ENCODE measurements around the gene CYB5D1. TPM values are rescaled to one million over a fixed set of nuclear protein-coding genes. Genes with fewer than 3 reads are reported as not detected.

CYB5D1 gene
- total and polyA plus RNA-seq, 2 of the 8 experiments (the other 6 are each of a cell fraction or from before 2014, with no cell fraction given), result 11.0 to 18.0 TPM

GRCh38 chr17:7839876-7840261, 17.9 kb upstream of the CYB5D1 start (continued):
- TF ChIP-seq NANOG (IDR thresholded peaks at IDR 0.05; ENCODE audit: insufficient read depth, low read depth, low read length, poor library complexity, severe bottlenecking), result no peak

Measured in H1 (cell line).